ENCODE data around the gene RLBP1. TPM values are rescaled to one million over a fixed set of nuclear protein-coding genes. Genes with fewer than 3 reads are reported as not detected.

RLBP1 gene
- total and polyA plus RNA-seq, 2 of the 13 experiments (the other 11 are each of a cell fraction or from before 2014, with no cell fraction given) = 0.07 TPM; not detected in 1

- TF ChIP-seq, protein P1, sequence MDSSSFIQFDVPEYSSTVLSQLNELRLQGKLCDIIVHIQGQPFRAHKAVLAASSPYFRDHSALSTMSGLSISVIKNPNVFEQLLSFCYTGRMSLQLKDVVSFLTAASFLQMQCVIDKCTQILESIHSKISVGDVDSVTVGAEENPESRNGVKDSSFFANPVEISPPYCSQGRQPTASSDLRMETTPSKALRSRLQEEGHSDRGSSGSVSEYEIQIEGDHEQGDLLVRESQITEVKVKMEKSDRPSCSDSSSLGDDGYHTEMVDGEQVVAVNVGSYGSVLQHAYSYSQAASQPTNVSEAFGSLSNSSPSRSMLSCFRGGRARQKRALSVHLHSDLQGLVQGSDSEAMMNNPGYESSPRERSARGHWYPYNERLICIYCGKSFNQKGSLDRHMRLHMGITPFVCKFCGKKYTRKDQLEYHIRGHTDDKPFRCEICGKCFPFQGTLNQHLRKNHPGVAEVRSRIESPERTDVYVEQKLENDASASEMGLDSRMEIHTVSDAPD (CRISPR knock-in tag; IDR thresholded peaks at IDR 0.05) = 0 out of 2 replicates have a peak, but pooled peaks have one; percentile 33
- TF ChIP-seq POLR2G (IDR thresholded peaks at IDR 0.05; ENCODE audit: low read depth, low read length) (peak; percentile 62), ZNF549 (CRISPR knock-in tag; IDR thresholded peaks at IDR 0.05) (no peak), POLR2A (IDR thresholded peaks at IDR 0.05; ENCODE audit: insufficient read depth in 1 of 2, low read depth in 2 of 2, low read length in 2 of 2) (peak; percentile 60 to 81; a peak in 3 of 4 replicates), ZNF605 (CRISPR knock-in tag; IDR thresholded peaks at IDR 0.05) (no peak), MED13 (CRISPR knock-in tag; IDR thresholded peaks at IDR 0.05) (no peak), GABPA (IDR thresholded peaks at IDR 0.05; ENCODE audit: low read depth, low read length) (peak; percentile 90), GABPA (CRISPR knock-in tag; IDR thresholded peaks at IDR 0.05; ENCODE audit: low read depth) (peak; percentile 98), ZNF616 (CRISPR knock-in tag; IDR thresholded peaks at IDR 0.05; ENCODE audit: low read depth) (no peak), SCMH1 (CRISPR knock-in tag; IDR thresholded peaks at IDR 0.05; ENCODE audit: borderline replicate concordance) (no peak), CBX5 (CRISPR knock-in tag; IDR thresholded peaks at IDR 0.05; ENCODE audit: borderline replicate concordance) (peak; percentile 65; the same call in 1 of the 2 replicates), ZNF414 (CRISPR knock-in tag; IDR thresholded peaks at IDR 0.05) (peak; percentile 81; the same call in 1 of the 2 replicates), ZNF878 (CRISPR knock-in tag; IDR thresholded peaks at IDR 0.05) (peak; percentile 89), TBL1XR1 (IDR thresholded peaks at IDR 0.05; ENCODE audit: borderline replicate concordance, low read length, partially characterized antibody) (no peak), ZSCAN21 (CRISPR knock-in tag; IDR thresholded peaks at IDR 0.05; ENCODE audit: borderline replicate concordance) (peak; percentile 80), ZNF224 (CRISPR knock-in tag; IDR thresholded peaks at IDR 0.05) (no peak), SNAPC4 (CRISPR knock-in tag; IDR thresholded peaks at IDR 0.05) (peak; percentile 68; the same call in 1 of the 2 replicates), ZNF607 (CRISPR knock-in tag; IDR thresholded peaks at IDR 0.05; ENCODE audit: borderline replicate concordance) (peak; percentile 88; the same call in 1 of the 2 replicates), ZNF256 (CRISPR knock-in tag; conservative IDR thresholded peaks at IDR 0.05) (no peak), YY1 (IDR thresholded peaks at IDR 0.05; ENCODE audit: insufficient read depth, insufficient replicate concordance, low read depth, low read length) (peak; percentile 54), THAP11 (CRISPR knock-in tag; IDR thresholded peaks at IDR 0.05) (peak; percentile 84), NR2F1 (CRISPR knock-in tag; IDR thresholded peaks at IDR 0.05) (no peak)
- TF ChIP-seq, protein P2, sequence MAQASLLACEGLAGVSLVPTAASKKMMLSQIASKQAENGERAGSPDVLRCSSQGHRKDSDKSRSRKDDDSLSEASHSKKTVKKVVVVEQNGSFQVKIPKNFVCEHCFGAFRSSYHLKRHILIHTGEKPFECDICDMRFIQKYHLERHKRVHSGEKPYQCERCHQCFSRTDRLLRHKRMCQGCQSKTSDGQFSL (CRISPR knock-in tag; IDR thresholded peaks at IDR 0.05) = no peak; the same call in 1 of the 2 replicates
These were observed 22.6 kb upstream of the RLBP1 start, which contains the start of gene FANCI (continued) for GRCh38 chr15:89243691-89244573.

Data from HepG2 (cell line).